Astrocyte of the cerebellum (primary cell): ENCODE measurements around the gene CALHM4.

Experiments
- DNase-seq: peaks from one replicate; pipeline ENCODE4 v3.0.0-alpha.2; 2011; ENCODE audit warnings: low read depth
- H3K4me3 ChIP-seq: 2 replicates; pipeline ENCODE4 v1.5.1; 2011; ENCODE audit warnings: mild to moderate bottlenecking, low read depth, low read length, moderate library complexity
- CTCF ChIP-seq: IDR thresholded peaks from 2 replicates; pipeline ENCODE4 v1.5.1; 2012; ENCODE audit warnings: low read length, low read depth, moderate library complexity, mild to moderate bottlenecking; ENCODE audit errors: missing control alignments
- in situ Hi-C: cut with HindIII; loops from 2 replicates; pipeline ENCODE4 v1.10.0; 2017; ENCODE audit warnings: low sequenced_read_pairs

The CALHM4 gene

GRCh38 chr6:116570856-116571682, 17.5 kb downstream of the CALHM4 start, which contains the start of gene RWDD1:
TSS of gene RWDD1 (plus strand) at chr6:116571504. CDS start at chr6:116571583, 79 bp downstream.
- peak within 1 kb of the TSS; percentile 65 for H3K4me3 ChIP-seq
- TF ChIP-seq CTCF = no peak
- in situ Hi-C loops = no loop called here
- peak; percentile 99 for DNase-seq

- DNase-seq = no peak
- in situ Hi-C loops = no loop called here
- peak overlapping the region; percentile 65 for H3K4me3 ChIP-seq
- no peak for TF ChIP-seq CTCF
Measured at GRCh38 chr6:116571683-116572000, 18.1 kb downstream of the CALHM4 start.

DNA sequence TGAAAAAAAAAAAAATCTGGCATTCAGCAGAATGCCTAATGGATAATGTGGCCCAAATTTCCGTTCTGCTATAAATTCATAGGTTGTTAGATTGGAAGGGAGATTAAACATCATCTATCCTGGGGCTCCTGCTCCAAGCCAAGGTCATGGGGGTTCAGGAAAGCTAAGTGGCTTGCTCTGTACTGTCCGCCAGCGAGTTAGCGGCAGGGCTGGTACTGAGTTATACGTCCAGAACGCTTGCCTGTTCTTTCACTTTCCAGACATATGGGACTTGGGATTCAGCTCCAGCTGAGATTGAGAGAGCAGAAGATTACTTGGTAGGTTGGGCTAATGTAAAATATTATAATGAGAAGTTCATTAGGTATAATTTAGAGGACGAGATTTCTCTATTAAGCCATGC, 18.6 kb downstream of the CALHM4 start:
- peak overlapping the region; percentile 65 for H3K4me3 ChIP-seq
- in situ Hi-C loops = no loop called here
- TF ChIP-seq CTCF = no peak
- no peak for DNase-seq

DNA sequence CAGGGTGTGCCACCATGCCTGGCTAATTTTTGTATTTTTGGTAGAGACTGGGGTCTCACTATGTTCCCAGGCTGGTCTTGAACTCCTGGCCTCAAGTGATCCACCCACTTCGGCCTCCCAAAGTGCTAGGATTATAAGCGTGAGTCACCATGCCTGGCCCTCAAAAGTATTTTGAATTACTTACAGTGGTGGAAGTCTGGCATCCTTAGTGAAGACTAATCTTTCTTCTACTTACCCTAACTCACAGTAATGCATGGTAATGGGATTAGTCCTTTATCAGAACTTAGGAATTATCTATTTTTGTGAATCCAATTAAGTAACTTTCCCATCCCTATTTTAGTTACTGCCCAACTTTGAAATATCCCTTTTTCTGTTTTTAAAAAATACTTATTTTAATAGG, 21.7 kb downstream of the CALHM4 start:
- TF ChIP-seq CTCF = no peak
- DNase-seq = no peak
- in situ Hi-C loops = no loop called here
- H3K4me3 ChIP-seq = no peak overlapping the region

DNA sequence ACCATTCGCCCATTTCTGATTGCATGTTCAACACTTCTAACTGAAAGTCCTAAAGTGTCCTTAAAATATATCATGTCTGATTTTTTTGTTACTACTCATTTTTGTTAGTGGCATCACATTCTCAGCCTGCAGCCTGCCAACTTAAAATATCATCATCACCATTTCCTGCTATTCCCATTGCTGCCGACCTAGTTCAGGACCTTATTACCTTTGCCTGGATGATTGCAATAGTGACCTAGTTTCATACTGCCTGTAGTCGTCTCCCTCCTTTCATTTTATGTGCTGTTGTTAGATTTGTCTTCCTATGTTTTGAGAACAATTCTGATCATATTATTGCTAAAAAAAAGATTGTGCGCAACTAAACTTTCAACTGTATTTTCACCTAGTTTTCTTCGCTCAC, 23.9 kb downstream of the CALHM4 start:
- TF ChIP-seq CTCF = no peak
- in situ Hi-C loops = no loop called here
- DNase-seq = no peak
- no peak overlapping the region for H3K4me3 ChIP-seq

DNA sequence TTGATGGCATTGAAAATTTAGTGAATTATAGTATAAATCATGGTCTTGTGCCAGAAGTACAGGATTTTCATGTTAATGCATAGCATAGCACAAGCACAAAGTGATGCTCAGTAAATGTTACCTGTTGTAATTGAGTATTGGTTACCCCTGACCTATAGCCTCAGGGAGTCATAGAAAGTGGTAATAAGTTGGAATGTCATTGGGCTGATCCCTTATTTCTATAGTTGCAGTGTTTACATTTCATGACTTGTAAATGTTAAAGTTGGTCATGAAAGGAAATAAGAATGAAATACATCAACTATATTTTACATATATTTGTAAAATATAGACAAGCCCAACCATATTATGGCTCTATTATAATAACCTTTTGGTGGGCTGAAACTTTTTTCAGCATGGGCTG, 24.8 kb downstream of the CALHM4 start:
- DNase-seq = no peak
- no peak for TF ChIP-seq CTCF
- in situ Hi-C loops = no loop called here
- no peak overlapping the region for H3K4me3 ChIP-seq
